ENCODE results near the gene CDC42BPG. TPM values are rescaled to one million over a fixed set of nuclear protein-coding genes. Genes with fewer than 3 reads are reported as not detected.

The CDC42BPG gene
- polyA plus RNA-seq, 1 experiment, result 0.02 TPM

DNA sequence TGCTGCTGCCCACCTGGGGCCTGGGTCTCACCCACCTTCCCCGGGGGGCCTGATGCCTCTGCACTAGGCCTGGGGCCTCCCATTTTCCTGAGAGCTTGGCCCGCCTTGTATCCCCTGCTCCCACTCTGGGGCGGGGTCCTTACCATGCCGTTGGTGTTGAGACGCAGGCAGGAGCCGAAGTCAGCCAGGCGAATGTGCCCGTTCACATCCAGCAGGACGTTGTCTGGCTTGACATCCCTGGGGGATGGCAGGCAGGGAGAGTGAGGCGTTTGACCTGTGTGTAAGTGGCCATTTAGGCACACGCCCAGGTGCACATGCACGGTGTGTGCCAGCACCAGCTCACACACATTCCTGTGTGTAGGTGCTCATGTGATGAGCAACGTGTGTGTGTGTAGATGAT lies 5.1 kb downstream of the CDC42BPG start:
- TF ChIP-seq, protein P1, sequence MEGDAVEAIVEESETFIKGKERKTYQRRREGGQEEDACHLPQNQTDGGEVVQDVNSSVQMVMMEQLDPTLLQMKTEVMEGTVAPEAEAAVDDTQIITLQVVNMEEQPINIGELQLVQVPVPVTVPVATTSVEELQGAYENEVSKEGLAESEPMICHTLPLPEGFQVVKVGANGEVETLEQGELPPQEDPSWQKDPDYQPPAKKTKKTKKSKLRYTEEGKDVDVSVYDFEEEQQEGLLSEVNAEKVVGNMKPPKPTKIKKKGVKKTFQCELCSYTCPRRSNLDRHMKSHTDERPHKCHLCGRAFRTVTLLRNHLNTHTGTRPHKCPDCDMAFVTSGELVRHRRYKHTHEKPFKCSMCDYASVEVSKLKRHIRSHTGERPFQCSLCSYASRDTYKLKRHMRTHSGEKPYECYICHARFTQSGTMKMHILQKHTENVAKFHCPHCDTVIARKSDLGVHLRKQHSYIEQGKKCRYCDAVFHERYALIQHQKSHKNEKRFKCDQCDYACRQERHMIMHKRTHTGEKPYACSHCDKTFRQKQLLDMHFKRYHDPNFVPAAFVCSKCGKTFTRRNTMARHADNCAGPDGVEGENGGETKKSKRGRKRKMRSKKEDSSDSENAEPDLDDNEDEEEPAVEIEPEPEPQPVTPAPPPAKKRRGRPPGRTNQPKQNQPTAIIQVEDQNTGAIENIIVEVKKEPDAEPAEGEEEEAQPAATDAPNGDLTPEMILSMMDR (IDR thresholded peaks at IDR 0.05; ENCODE audit: low read depth, low read length), result no peak
- DNase-seq (ENCODE audit: low read depth, low spot score), result no peak
- CTCF ChIA-PET, result no interaction called here
- POLR2A ChIA-PET, result no interaction called here
- Histone ChIP-seq H3K9me3 (ENCODE audit: control insufficient read depth, insufficient read depth, low read length) (no peaks in the 10 kb centered on the region; the same call in 1 of the 2 replicates), H3K27me3 (ENCODE audit: control insufficient read depth, insufficient read depth, low read length) (no peaks in the 10 kb centered on the region), H3K27ac (ENCODE audit: low read depth, low read length) (no peak overlapping the region), H3K4me3 (ENCODE audit: low read depth, low read length) (no peak overlapping the region)

DNA sequence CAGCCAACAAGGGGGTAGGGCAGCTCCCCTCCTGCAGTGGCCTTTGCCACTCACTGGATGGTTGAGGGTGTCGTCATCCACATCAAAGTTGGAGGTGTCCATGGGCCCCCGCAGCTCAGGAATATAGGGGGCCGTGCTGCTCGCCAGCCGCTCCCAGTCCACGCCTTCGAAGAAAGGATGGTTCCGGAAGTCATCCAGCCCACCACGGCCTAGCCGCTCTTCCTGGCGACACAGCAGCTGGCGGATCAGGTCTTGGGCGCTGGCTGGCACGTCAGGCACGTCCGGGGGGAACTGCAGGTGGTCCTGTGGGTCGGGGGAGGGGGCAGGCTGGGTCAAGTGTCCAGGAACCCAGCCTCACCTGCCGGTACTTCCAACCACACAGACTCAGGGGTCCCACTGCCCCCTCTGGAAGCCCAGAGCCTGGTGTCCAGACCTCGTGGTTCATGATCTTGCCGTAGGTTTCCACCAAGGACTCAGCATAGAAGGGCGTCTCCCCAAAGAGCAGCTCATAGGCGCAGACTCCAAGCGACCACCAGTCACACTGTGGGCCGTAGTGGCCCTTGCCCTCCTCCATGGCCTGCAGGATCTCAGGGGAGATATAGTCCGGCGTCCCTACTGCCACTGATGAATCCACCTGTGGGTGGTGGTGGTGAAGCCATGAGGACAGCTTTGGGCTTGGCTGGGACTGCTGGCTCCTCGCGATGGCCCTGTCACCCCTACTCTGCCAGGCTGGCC lies 5.7 kb downstream of the CDC42BPG start:
- H3K27me3 ChIP-seq (ENCODE audit: control insufficient read depth, insufficient read depth, low read length), result no peaks in the 10 kb centered on the region
- no peak overlapping the region for H3K4me3 ChIP-seq (ENCODE audit: low read depth, low read length)
- ChIA-PET CTCF (no interaction called here), POLR2A (interaction anchor here (0.6 kb wide), 1 partner anchor 9 kb away, joined by 4 read pairs; no protein-coding TSS in a partner anchor)
- TF ChIP-seq, protein P1 (IDR thresholded peaks at IDR 0.05; ENCODE audit: low read depth, low read length), result no peak
- no peak overlapping the region for H3K27ac ChIP-seq (ENCODE audit: low read depth, low read length)
- no peaks in the 10 kb centered on the region; the same call in 1 of the 2 replicates for H3K9me3 ChIP-seq (ENCODE audit: control insufficient read depth, insufficient read depth, low read length)
- no peak for DNase-seq (ENCODE audit: low read depth, low spot score)

DNA sequence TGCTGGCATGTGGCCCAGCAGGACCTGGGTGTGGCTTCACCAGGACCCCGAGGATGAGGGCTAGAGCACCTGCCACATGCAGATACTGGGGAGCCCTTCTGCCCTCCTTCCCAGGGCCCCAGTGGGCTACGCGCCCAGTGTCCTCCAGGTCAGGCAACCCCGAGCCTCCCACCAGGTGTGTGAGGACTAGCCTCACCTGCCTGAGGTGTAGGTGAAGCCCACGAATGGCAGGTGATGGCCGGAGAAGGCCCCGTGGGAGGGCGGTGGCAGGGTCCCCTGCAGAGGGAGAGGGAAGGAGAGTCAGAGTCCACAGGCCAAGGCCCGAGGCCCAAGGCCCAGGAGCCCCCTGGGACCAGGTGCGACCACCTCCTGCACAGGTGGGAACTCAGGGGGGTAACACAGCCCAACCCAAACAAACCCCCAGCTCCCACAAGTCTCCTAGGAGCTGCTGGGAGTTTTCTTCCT lies 6.5 kb downstream of the CDC42BPG start:
- CTCF ChIA-PET, result interaction anchor here (0.6 kb wide), 1 partner anchor 49 kb away, joined by 3 read pairs; no protein-coding TSS in a partner anchor
- TF ChIP-seq, protein P1 (IDR thresholded peaks at IDR 0.05; ENCODE audit: low read depth, low read length), result no peak
- no peak for DNase-seq (ENCODE audit: low read depth, low spot score)

DNA sequence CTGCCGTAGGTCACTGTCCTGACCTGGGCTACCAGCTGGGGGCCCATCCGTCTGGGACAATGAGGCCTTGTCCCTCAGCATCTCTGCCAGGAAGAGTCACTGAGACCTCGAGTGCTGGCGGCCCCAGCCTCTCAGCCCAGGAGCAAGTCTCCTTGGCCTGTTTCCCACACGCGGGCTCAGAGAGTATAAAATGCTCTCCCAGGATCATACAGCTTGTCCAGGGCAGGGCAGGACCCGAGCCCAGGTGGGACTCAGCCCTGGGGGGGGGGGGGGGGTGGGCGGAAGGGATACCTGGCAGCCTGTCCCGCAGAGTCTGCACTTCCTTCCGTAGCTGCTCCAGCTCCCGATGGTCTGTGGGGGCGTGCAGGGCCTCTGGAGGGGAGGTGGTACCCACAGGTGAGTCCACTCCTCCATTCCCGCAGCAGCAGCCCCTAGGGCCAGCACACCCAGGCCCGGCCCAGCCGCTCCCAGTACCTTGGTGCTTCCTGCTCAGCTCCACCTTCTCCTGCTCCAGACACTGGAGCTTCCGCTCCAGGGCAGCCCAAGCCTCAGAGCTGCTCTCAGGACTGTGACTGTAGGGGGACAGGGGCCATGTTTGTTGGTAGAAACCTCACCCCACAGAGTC lies 7.9 kb downstream of the CDC42BPG start:
- Histone ChIP-seq H3K4me3 (ENCODE audit: low read depth, low read length) (no peak overlapping the region), H3K27me3 (ENCODE audit: control insufficient read depth, insufficient read depth, low read length) (peaks cover 2% of the 10 kb centered on the region), H3K27ac (ENCODE audit: low read depth, low read length) (no peak overlapping the region), H3K9me3 (ENCODE audit: control insufficient read depth, insufficient read depth, low read length) (no peaks in the 10 kb centered on the region; the same call in 1 of the 2 replicates)
- CTCF ChIA-PET, result interaction anchor here (1.9 kb wide), 1 partner anchor 58 kb away, joined by 6 read pairs; no protein-coding TSS in a partner anchor
- POLR2A ChIA-PET, result interaction anchor here (1.2 kb wide), 1 partner anchor 23 kb away, joined by 7 read pairs; no protein-coding TSS in a partner anchor
- TF ChIP-seq, protein P1 (IDR thresholded peaks at IDR 0.05; ENCODE audit: low read depth, low read length), result no peak
- DNase-seq (ENCODE audit: low read depth, low spot score), result no peak

More for the DNA sequence above, 6.5 kb downstream of the CDC42BPG start:
- Histone ChIP-seq H3K9me3 (ENCODE audit: control insufficient read depth, insufficient read depth, low read length) (no peaks in the 10 kb centered on the region; the same call in 1 of the 2 replicates), H3K4me3 (ENCODE audit: low read depth, low read length) (no peak overlapping the region), H3K27me3 (ENCODE audit: control insufficient read depth, insufficient read depth, low read length) (no peaks in the 10 kb centered on the region), H3K27ac (ENCODE audit: low read depth, low read length) (no peak overlapping the region)
- POLR2A ChIA-PET, result no interaction called here

All from AG04450 (cell line).